ENCODE data around the gene TSTD2.
"Not testable (repeated sequence)": the region's sequence is repeated elsewhere in the genome, so short reads cannot be mapped to it uniquely, and the experiment has no call there.

Gene TSTD2

DNA sequence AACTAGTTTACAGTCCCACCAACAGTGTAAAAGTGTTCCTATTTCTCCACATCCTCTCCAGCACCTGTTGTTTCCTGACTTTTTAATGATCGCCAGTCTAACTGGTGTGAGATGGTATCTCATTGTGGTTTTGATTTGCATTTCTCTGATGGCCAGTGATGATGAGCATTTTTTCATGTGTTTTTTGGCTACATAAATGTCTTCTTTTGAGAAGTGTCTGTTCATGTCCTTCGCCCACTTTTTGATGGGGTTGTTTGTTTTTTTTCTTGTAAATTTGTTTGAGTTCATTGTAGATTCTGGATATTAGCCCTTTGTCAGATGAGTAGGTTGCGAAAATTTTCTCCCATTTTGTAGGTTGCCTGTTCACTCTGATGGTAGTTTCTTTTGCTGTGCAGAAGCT, 51.6 kb downstream of the TSTD2 start:
- not testable (repeated sequence) for DNase-seq

DNA sequence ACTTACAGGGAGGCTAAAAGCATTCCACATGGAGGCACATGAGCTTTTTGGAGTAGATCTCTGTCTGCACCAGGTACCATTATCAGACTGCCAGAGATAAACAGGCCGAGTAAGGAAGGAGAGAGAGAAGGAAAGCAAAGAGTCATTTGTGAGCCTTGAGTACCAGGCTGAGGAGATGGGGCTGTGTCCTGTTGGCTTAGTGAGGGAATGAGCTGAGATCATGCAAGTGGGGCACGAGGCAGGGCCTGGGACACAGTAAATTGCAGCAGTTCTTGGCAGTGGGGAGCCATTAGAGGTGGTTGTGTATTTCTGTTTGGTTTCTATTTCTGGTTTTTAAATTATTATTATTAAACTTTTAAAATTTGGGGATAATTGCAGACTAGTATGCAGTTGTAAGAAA, 53.3 kb downstream of the TSTD2 start:
- no peak for DNase-seq

DNA sequence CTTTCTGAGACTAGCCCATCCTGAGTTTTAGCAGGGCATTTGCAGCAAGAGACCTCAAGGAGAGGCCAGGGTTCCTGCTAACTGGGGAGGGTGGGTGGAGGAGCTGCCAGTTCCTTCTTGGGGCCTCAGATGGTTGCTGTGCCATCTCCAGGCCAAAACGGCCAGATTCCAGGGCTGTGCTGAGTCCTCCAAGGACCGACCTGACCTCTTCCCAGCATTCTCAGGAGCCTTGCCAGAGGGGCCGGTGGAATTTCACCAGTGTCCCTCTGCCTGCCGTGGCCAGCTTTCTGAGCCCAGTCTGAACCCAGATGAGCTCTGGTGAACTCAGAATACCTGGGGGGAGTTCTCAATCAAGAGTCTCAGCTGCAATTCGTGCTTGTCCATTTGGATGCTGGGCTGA, 54.3 kb downstream of the TSTD2 start:
- DNase-seq, result no peak

DNA sequence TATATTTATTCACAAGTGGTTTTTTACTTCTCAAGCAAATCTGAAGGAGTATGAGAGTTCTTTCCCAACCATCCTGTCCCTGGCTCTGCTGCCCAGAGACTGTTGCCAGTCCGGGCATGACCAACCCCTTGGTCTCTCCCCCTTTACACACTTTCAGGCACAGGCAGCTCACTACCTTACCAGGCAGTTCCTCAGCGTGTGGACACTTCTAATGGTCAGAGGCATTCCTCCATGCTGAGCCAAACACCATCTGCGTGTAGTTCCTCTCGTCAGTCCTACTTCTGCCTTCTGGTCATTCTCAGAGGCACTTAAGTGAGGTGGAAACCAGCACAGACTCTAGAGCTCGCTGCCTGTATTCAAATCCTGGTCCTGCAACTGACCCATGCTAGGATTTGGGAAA, 56.1 kb downstream of the TSTD2 start:
- DNase-seq, result no peak

DNA sequence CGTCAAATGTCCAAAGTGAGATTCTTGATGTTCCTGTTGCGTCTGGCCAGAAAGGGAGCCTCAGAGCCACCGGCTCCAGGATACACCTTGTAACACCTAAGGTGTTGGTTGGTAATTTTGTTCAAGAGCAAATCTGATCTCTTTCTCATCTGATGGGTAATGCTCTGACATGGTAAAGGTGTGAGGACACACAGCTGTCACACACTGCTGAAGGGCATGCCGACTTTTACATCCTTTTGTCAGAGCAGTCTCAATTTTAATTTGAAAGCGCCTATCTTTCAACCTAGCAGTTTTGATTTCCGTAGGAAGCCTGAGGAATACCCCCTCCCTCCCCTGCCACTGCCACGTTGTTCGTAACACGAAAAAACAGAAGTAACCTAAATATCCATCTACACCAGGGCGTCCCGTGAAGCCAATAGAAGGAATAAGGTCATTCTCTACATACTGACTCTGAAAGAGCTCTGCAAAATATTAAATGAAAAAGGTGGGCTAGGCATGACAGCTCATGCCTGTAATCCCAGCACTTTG, 57.4 kb downstream of the TSTD2 start:
- DNase-seq, result no peak

DNA sequence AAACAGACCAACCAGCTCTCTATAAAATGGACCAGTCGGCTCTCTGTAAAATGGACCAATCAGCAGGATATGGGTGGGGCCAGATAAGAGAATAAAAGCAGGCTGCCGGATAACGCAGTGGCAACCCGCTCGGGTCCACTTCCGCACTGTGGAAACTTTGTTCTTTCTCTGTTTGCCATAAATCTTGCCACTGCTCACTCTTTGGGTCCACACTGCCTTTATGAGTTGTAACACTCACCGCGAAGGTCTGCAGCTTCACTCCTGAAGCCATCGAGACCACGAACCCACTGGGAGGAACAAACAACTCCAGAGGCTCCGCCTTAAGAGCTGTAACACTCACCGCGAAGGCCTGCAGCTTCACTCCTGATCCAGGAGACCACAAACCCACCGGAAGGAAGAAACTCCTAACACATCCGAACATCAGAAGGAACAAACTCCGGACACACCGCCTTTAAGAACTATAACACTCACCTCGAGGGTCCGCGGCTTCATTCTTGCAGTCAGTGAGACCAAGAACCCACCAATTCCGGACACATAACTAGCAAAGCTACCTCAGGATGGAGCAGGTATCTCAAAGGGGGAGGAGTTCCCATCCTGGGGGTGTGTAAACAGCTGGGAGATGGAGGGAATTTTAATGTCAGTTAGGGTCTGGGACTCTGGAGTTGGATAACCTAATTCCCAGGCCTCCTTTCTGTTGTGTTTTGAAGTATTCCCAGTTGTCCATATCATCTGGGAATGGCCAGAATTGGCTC, 58.1 kb downstream of the TSTD2 start:
- peak; percentile 33 for DNase-seq

DNA sequence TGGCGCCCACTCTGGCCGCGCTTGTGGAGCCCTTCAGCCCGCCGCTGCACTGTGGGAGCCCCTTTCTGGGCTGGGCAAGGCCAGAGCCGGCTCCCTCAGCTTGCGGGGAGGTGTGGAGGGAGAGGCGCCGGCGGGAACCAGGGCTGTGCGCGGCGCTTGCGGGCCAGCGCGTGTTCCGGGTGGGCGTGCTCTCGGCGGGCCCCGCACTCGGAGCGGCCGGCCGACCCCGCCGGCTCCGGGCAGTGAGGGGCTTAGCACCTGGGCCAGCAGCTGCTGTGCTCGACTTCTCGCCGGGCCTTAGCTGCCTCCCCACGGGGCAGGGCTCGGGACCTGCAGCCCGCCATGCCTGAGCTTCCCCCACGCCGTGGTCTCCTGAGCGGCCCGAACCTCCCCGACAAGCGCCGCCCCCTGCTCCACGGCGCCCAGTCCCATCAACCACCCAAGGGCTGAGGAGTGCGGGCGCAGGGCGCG, 59.0 kb downstream of the TSTD2 start:
- DNase-seq, result not testable (repeated sequence)

DNA sequence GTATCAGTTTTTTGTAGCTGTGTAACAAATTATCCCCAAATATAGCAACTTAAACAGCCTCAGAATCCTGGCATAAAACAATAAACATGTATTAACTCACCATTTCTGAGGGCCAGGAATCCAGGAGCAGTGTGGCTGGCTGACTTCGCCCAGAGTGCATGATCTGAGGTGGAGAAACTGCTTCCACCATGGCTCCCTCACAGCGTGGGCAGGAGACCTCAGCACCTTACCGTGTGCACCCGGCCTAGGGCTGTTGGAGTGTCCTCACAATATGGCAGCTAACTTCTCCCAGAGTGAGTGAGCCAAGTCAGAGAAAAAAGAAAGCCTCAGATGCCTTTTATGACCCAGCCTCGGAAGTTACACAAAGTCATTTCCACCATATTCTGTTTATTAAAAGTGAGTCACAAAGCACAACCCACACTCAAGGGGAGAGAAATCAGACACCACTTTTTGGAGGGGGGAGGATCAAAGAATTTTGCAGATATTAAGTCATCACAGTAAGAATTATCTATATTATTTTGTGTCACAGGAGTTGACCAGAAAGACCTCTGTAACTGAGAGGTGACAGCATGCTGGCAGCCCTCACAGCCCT, 59.6 kb downstream of the TSTD2 start:
- DNase-seq, result no peak

DNA sequence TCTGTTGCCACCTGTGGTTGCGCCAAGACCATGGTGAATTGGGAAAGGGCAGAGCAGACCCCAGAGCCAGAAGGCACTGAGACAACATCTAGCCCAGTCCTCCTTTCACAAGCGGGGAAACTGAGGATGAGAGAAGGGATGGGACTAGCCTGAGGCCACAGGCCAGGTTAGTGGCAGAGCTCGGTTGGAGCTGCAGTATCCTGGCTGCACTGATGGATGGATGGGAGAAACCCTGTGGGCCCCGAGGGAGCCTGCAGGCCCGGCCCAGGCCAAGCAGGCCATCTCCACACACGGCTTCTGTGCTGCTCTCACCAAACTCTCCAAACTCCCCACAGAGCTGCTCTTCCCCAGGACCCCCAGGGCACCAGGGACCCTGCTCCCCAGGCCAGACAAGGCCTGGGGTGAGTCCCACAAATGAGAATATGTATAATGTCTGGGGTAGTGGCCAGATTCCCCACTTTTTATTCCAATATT, 60.2 kb downstream of the TSTD2 start:
- DNase-seq, result no peak

DNA sequence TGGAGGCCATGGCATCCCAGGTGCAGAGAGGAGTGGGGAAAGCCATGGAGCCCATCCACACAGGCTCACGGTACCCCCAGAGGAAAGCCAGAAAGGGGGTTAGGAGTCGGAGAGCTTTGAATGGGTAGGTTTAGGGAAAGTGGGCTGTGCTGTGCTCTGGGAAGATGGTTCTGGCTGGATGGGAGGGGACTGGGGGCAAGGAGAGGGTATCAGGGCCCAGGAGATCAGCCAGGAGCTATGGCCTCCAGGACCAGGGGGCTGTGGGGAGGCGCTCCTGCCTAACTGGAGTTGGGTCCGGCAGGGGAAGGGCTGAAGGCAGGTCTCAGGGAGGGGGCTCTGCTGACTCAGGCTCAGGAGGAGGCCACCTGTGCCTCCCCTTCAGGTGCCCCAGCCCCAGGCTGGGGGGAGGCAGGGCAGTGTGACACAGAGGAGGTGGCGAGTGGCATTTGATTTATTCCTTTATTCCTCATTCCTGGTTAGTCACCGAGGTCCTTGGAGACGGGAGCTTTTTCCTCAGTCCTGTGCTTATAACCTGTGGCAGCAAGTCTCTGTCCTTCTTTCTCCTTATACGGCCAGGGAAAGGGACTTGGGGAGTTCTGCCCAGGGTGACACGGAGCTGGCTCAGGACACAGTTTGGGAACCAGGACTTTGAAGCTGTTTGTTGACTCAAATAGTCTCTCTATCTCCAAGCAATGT, 60.8 kb downstream of the TSTD2 start:
- no peak for DNase-seq

DNA sequence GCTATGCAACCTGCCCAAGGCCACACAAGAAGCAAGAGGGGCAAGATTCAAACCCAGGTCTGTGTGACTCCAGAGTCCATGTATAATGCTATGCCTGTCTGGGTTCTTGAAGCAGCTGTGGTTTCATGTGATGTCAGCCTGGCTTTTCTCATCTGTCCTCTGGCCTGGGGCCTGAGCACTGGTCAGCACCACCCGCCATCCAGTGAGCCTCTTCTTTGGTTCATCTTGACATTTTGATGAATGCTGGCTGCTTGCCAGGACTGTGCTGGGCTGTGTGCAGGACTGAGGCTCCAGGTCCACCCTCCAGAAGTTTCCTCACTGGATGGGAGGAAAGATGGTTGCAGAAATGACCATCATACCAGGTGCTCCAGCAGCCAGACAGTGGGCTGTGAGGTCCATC, 61.5 kb downstream of the TSTD2 start:
- DNase-seq, result no peak

DNA sequence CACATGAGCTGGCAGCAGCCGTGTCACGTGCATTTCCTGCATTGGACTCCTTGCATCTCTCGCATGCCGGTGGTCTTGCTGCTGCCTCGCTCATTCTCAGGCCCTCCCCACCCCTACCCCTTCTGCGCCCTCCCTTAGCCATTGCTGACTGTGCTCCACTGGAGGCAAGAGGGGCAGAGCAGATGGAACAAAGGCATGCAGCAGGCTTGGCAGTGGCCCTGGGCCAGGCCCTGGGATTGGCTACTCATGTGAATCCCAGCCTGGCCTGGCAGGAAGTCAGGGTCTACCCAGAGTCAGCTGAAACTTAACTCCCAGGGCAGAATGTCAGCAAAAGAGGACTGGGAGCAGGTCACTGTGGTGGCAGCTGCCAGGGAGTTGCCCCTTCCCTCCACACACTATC, 62.3 kb downstream of the TSTD2 start:
- no peak for DNase-seq

DNA sequence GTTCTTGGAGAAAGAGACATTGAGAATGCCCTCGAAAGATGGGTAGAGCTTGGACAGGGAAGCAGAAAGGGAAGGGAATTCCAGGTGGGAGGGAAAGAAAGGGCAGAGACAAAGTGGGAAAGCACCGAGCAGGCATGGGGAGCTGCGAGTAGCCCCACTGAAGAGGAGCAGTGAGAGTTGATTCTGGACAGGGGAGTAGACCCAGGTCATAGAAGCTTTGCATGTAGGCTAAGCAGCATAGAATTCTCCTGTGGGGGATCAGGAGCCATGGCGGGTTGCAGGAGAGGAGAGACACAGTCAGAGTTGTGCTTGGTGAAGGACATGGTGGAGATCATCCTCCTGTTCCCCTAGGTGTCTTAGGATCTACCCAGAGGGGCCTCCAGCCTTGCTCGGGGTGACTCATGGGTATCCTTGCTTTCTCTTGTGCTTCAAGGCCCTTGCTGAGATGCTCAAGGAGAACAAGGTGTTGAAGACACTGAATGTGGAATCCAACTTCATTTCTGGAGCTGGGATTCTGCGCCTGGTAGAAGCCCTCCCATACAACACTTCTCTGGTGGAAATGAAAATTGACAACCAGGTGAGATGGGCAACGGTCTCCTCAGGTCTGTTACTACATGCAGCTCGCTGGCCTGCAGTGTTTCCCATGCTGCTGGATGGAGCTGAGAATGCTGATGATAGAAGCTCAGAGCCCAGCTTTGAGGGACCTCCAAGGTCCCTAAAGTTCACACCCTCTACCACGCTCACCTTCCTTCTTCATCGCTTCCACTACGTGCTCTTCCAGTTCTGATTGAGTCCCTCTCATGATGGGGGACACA, 64.5 kb downstream of the TSTD2 start:
- DNase-seq, result no peak

DNA sequence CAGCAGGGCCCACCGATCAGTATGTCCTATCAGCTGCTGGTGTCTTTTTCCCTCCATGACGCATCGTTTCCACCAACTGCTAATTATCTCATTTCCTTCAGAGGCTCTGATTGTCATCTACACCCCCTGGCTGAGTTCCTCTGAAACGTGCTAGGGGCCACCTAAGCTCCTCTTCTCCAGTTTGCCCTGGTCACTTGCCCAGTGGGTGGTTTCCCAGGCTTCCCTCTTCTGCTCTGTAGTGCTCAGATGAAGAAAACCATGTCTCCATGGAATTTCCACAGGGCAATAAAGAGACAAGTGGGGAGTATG, 65.3 kb downstream of the TSTD2 start:
- DNase-seq, result no peak

DNA sequence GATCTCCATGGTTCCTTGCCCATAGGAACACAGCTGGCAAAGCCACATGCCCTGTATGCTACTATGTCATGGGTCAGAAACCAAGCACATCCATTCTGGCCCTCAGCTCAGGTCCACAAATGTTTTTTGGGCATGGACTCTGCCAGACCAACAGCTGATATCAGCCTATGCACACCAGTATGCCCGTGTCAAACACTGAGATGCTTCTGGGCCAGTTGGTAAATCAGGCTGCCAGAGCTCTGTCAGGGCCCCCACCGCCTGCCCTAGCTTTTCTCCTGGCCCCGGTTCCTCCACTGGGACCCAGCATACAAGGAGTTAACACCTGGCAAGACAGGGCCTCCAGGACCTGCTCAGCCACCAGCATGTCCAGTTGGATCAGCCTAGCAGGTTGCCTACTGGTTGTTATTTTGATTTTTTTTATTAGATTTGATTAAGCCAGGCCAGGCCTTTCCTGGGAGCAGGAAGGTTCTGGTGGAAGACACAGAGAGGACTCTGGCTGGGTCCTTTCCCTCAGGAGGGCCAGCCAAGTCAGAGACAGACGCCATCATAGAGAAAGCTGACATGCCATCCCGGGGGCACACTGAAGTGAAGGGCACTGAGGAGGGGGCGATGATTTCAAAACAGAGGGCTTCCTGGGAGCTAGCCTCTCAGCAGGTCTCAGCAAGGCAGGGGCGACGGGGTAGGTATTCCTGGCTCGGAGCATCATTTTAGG, 65.8 kb downstream of the TSTD2 start:
- no peak for DNase-seq

DNA sequence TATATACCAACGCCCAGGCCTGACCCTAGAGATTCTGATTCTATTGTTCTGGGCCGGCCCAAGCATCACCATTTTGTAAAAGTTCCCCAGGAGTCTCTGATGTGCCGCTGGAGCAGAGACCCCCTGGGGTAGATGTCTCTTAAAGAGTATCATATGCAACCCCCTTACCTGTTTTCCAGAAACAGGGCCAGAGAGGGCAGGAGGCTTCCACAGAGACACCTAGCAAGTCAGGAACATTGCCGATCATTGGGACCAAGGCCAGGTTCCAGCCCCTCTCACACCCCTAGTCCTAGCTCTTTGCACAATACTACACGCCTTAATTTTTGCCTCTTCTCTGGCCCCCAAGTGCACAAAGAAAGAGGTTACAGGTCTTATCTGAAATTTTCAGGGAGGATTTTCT, 67.9 kb downstream of the TSTD2 start:
- no peak for DNase-seq

DNA sequence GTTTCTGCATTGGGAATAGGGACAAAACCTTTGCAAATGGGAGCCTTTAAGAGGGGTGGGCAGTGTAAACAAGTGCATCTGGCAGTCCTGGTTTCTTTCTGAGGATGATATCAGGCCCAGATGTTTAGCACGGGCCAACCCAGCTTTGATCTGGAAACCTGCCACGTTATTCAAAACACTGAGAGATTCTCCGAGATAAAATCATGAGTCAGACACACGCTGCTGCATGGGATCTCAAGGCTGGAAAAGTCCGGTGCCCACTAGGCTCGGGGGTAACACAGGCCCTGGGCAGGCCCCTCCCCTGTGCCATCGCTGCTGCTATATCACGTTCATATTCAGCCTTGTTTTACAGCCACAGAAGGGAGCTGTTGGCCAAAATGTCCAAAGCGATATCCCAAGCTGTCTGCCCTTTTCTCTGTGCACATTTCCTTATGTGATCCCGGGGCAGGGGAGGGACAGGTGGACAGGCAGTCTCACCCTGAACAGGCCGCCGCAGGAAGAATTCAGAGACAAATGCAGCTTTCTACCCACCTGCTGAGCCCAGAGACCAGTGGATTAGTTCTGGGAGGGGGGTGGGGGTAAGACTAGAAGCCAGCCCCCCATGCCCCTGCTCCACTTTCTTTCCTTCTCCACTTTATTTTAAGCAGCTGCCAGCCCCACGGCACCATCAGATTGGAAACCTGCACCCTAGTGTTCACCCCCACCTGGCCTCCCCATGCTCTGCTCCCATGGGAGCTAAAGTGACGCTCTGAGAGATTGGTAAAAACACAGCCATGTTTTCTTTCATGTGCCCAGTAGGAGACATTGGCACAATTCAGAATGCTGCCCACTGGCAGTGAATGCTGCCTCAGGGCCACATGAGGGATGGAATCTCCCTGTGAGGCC, 68.6 kb downstream of the TSTD2 start:
- no peak for DNase-seq

DNA sequence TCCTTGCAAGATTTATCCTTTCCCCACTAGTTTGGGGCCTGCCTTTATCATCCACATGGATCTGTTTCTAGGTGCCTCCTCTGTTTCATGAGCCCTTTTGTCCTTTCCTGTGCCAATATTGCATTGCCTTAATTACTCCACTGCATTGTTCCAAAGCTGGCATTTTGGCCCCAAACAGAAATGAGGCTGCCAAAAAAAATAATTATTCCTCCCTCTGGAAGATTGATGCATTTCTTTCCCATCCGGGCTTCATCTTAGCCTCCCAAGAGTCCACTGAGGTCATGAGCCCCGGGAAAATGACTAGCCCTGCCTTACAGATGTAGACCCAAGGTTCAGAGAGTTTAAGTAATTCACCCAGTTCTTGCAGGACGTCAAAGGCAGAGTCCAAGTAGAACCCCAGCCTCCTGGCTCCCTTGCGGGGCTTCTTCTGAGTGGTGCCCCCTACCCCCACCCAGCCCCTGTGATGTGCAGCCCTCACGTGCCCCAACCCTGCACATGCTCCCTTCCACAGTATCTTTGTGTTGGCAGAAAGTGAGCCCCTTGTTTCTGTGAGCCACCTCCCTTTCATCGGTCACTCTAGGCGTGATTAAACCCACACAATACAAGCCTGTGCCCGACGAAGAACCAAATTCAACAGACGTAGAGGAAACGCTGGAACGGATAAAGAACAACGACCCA, 69.6 kb downstream of the TSTD2 start:
- DNase-seq, result no peak

DNA sequence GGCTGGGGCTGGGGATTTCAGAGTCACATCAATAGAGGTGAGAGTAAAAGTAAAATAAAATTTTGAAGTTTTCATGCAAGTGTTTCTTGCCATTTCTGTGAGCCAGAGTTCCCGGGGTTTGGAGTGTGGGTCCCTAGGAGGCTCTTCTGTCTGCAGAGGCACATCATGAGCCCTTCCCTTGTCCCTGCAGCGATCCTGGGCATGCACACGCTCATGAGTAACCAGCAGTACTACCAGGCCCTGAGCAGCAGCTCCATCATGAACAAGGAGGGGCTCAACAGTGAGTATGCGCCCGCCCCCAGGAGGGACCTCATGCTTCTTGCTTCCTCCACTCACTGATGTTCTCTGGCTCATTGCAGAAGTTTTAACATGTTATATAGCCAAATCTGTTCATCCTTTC, 70.6 kb downstream of the TSTD2 start:
- no peak for DNase-seq

DNA sequence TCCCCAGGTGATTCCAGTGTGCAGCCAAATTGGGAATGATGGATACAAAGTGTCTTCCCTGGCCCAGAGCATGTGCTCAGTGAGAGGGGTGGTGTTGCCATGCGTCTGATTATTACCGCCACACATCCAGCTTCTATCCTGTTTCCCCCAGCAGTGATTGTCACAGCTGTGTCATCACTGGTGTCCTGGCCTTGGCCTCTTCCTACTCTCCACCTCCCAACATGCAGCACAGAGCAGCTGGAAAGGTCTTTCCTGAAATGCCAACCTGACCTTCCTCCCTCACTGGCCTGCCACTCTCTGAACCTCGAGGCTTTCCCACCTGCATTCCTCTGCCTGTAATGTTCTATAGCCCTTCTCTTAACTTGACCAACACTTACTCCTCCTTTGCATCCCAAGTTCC, 71.7 kb downstream of the TSTD2 start:
- no peak for DNase-seq

DNA sequence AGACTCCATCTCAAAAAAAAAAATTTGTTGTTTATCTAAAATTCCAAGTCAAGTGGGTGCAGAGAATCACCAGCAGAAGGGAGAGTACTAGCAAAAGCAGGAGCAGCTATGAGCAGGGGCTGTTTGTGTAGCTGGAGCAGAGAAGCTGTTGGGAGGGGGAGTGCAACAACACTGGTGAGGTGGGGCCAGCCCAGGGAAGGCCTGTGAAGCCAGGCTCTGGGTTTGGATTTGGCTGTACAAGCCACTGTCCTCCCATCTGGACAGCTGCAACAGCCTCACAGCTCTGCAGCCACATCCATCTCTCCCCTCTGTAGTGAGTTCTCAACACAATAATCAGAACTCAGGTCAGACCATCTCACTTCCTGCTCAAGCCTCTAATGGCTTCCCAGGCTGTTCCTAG, 72.3 kb downstream of the TSTD2 start:
- DNase-seq, result no peak
